Parathyroid adenoma (tissue), 2 donors: ENCODE data around the gene TMEM131.

Experiments used
- H2AFZ ChIP-seq: fragments of 300-600 bp; sonication (generic); one replicate; pipeline ENCODE4 v1.7.0; 2017; ENCODE audit warnings: antibody characterized with exemption, mild to moderate bottlenecking
- H3K27ac ChIP-seq: fragments of 300-600 bp; sonication (generic); one replicate; pipeline ENCODE4 v1.7.0; 2017
- H3K27me3 ChIP-seq: fragments of 300-600 bp; sonication (generic); one replicate; pipeline ENCODE4 v1.7.0; 2017; ENCODE audit warnings: low read length; ENCODE audit not compliant: control insufficient read depth, insufficient read depth
- H3K36me3 ChIP-seq: fragments of 300-600 bp; sonication (generic); one replicate; pipeline ENCODE4 v1.7.0; 2017; ENCODE audit warnings: low read length; ENCODE audit not compliant: control insufficient read depth, insufficient read depth
- H3K4me1 ChIP-seq: fragments of 300-600 bp; sonication (generic); one replicate; pipeline ENCODE4 v1.7.0; 2017; ENCODE audit warnings: control low read depth
- H3K4me2 ChIP-seq: fragments of 300-600 bp; sonication (generic); one replicate; pipeline ENCODE4 v1.7.0; 2017; ENCODE audit warnings: low read length
- H3K4me3 ChIP-seq: fragments of 300-600 bp; sonication (generic); one replicate; pipeline ENCODE4 v1.7.0; 2017; ENCODE audit warnings: low read depth, low read length
- H3K79me2 ChIP-seq: fragments of 300-600 bp; sonication (generic); one replicate; pipeline ENCODE4 v1.7.0; 2017; ENCODE audit warnings: control low read depth
- H3K9ac ChIP-seq: fragments of 300-600 bp; sonication (generic); one replicate; pipeline ENCODE4 v1.7.0; 2017; ENCODE audit warnings: mild to moderate bottlenecking
- H3K9me3 ChIP-seq: fragments of 300-600 bp; sonication (generic); one replicate; pipeline ENCODE4 v1.7.0; 2017; ENCODE audit warnings: low read length; ENCODE audit not compliant: control insufficient read depth
- CTCF ChIP-seq: fragments of 300-600 bp; sonication (generic); IDR thresholded peaks from one replicate; pipeline ENCODE4 v1.7.0; 2017; ENCODE audit warnings: antibody characterized with exemption, mild to moderate bottlenecking
- donor health status: primary hyperparathyroidism.

TMEM131 gene

GRCh38 chr2:97719362-97720155 is 276.2 kb downstream of the TMEM131 start:
- Histone ChIP-seq H3K27ac (no peak overlapping the region), H3K36me3 (no peaks in the 10 kb centered on the region), H3K4me2 (no peak overlapping the region), H3K27me3 (no peaks in the 10 kb centered on the region), H2AFZ (no peak overlapping the region), H3K4me3 (no peak overlapping the region), H3K79me2 (no peaks in the 10 kb centered on the region), H3K9me3 (no peaks in the 10 kb centered on the region), H3K4me1 (no peaks in the 10 kb centered on the region), H3K9ac (no peak overlapping the region)
- no peak for TF ChIP-seq CTCF

- H3K79me2 ChIP-seq, result no peaks in the 10 kb centered on the region
- no peak overlapping the region for H3K4me3 ChIP-seq
These were observed 276.8 kb downstream of the TMEM131 start for GRCh38 chr2:97718942-97719341.

GRCh38 chr2:97718051-97718882 is 277.5 kb downstream of the TMEM131 start:
- Histone ChIP-seq H3K9me3 (no peaks in the 10 kb centered on the region), H3K27me3 (no peaks in the 10 kb centered on the region), H3K9ac (no peak overlapping the region), H3K36me3 (no peaks in the 10 kb centered on the region), H3K4me2 (no peak overlapping the region), H2AFZ (no peak overlapping the region), H3K4me3 (no peak overlapping the region), H3K79me2 (no peaks in the 10 kb centered on the region), H3K4me1 (no peaks in the 10 kb centered on the region), H3K27ac (no peak overlapping the region)
- TF ChIP-seq CTCF, result no peak

More at GRCh38 chr2:97718942-97719341, 276.8 kb downstream of the TMEM131 start:
- Histone ChIP-seq H3K27ac (no peak overlapping the region), H3K27me3 (no peaks in the 10 kb centered on the region), H3K4me2 (no peak overlapping the region), H3K9me3 (no peaks in the 10 kb centered on the region), H3K4me1 (no peaks in the 10 kb centered on the region), H2AFZ (no peak overlapping the region), H3K9ac (no peak overlapping the region), H3K36me3 (no peaks in the 10 kb centered on the region)
- no peak for TF ChIP-seq CTCF

GRCh38 chr2:97717613-97717995 is 278.1 kb downstream of the TMEM131 start:
- H3K4me1 ChIP-seq, result no peaks in the 10 kb centered on the region
- no peaks in the 10 kb centered on the region for H3K79me2 ChIP-seq
- H3K27me3 ChIP-seq, result no peaks in the 10 kb centered on the region
- H3K36me3 ChIP-seq, result no peaks in the 10 kb centered on the region
- no peak overlapping the region for H3K27ac ChIP-seq
- H2AFZ ChIP-seq, result no peak overlapping the region
- no peaks in the 10 kb centered on the region for H3K9me3 ChIP-seq
- no peak overlapping the region for H3K4me3 ChIP-seq
- H3K9ac ChIP-seq, result no peak overlapping the region
- TF ChIP-seq CTCF, result no peak
- H3K4me2 ChIP-seq, result no peak overlapping the region
